Osteoblast (primary cell): ENCODE results near the gene BDNF. TPM values are rescaled to one million over a fixed set of nuclear protein-coding genes. Genes with fewer than 3 reads are reported as not detected.

Source experiments
- DNase-seq: peaks from one replicate; pipeline ENCODE4 v3.0.0; 2011; ENCODE audit warnings: low spot score, mixed read lengths; ENCODE audit not compliant: insufficient read length; ENCODE audit errors: missing footprints
- H2AFZ ChIP-seq: 2 replicates; pipeline ENCODE4 v1.6.0; 2011; ENCODE audit warnings: mild to moderate bottlenecking, low read length
- H3K27ac ChIP-seq: 2 replicates; pipeline ENCODE4 v1.5.1; 2011; ENCODE audit warnings: mild to moderate bottlenecking, low read depth, low read length, moderate library complexity
- H3K27me3 ChIP-seq: 2 replicates; pipeline ENCODE4 v1.6.0; 2012; ENCODE audit warnings: mild to moderate bottlenecking, control low read depth, inconsistent platforms, low read length, moderate library complexity; ENCODE audit not compliant: insufficient read depth
- H3K36me3 ChIP-seq: 2 replicates; pipeline ENCODE4 v1.5.1; 2011; ENCODE audit warnings: mild to moderate bottlenecking, low read length, control low read depth, moderate library complexity; ENCODE audit not compliant: insufficient read depth
- H3K4me1 ChIP-seq: 2 replicates; pipeline ENCODE4 v1.5.1; 2011; ENCODE audit warnings: mild to moderate bottlenecking, low read length, control low read depth, moderate library complexity; ENCODE audit not compliant: insufficient read depth
- H3K4me2 ChIP-seq: 2 replicates; pipeline ENCODE4 v1.6.0; 2011; ENCODE audit warnings: mild to moderate bottlenecking, low read length; ENCODE audit not compliant: insufficient read depth
- H3K4me3 ChIP-seq: fragments of 200-600 bp; sonication (generic); 3 replicates; pipeline ENCODE4 v1.5.1; 2012; ENCODE audit warnings: mild to moderate bottlenecking, low read length, inconsistent platforms; ENCODE audit not compliant: insufficient read depth
- H3K79me2 ChIP-seq: 2 replicates; pipeline ENCODE4 v1.6.0; 2012; ENCODE audit warnings: mild to moderate bottlenecking, low read length, control low read depth, inconsistent platforms; ENCODE audit not compliant: insufficient read depth
- H3K9me3 ChIP-seq: 2 replicates; pipeline ENCODE4 v1.5.1; 2011; ENCODE audit warnings: low read depth, low read length, control low read depth
- H4K20me1 ChIP-seq: 2 replicates; pipeline ENCODE4 v1.6.0; 2012; ENCODE audit warnings: mild to moderate bottlenecking, low read length, control low read depth; ENCODE audit not compliant: insufficient read depth
- total RNA-seq: library from RNA; depleted of rRNA; stranded (reverse); fragments of >200 nt; gene quantifications from 2 replicates; pipeline ENCODE4 v1.2.3, GENCODE V29; 2012
- TF ChIP-seq, protein P1 (sequence below): IDR thresholded peaks from 2 replicates; pipeline ENCODE4 v1.5.1; 2011; ENCODE audit warnings: mild to moderate bottlenecking, low read depth, low read length, moderate library complexity; ENCODE audit errors: extremely low read depth

BDNF gene
- total RNA-seq, 1 donor, result 6.9 TPM

DNA sequence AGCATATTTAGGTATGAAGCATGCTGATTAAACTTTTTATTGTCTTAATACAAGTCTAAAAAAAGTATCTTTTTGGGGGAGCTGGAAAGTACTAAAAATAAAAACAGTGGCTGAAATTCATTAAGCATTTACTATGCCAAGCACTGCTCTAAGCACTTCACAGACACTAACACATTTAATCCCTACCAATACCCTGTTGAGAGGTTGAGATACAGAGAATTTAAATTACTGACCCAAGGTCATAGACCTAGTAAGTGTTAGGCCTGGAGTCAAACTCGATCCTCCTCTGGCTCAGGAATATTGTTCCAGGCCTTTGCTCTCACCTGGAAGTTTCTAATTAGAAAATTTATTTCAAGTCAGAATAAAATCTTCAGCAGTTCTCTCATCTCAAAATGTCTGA lies 18.6 kb downstream of the BDNF start:
- Histone ChIP-seq H3K4me1 (peaks cover 17% of the 10 kb centered on the region), H3K4me2 (no peak overlapping the region), H3K36me3 (peaks cover 3% of the 10 kb centered on the region), H4K20me1 (peaks cover 30% of the 10 kb centered on the region), H3K27ac (no peak overlapping the region), H3K27me3 (no peaks in the 10 kb centered on the region), H3K79me2 (peaks cover 57% of the 10 kb centered on the region), H3K4me3 (no peak overlapping the region), H2AFZ (no peak overlapping the region), H3K9me3 (no peaks in the 10 kb centered on the region)
- TF ChIP-seq, protein P1, sequence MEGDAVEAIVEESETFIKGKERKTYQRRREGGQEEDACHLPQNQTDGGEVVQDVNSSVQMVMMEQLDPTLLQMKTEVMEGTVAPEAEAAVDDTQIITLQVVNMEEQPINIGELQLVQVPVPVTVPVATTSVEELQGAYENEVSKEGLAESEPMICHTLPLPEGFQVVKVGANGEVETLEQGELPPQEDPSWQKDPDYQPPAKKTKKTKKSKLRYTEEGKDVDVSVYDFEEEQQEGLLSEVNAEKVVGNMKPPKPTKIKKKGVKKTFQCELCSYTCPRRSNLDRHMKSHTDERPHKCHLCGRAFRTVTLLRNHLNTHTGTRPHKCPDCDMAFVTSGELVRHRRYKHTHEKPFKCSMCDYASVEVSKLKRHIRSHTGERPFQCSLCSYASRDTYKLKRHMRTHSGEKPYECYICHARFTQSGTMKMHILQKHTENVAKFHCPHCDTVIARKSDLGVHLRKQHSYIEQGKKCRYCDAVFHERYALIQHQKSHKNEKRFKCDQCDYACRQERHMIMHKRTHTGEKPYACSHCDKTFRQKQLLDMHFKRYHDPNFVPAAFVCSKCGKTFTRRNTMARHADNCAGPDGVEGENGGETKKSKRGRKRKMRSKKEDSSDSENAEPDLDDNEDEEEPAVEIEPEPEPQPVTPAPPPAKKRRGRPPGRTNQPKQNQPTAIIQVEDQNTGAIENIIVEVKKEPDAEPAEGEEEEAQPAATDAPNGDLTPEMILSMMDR, result no peak
- DNase-seq, result no peak

DNA sequence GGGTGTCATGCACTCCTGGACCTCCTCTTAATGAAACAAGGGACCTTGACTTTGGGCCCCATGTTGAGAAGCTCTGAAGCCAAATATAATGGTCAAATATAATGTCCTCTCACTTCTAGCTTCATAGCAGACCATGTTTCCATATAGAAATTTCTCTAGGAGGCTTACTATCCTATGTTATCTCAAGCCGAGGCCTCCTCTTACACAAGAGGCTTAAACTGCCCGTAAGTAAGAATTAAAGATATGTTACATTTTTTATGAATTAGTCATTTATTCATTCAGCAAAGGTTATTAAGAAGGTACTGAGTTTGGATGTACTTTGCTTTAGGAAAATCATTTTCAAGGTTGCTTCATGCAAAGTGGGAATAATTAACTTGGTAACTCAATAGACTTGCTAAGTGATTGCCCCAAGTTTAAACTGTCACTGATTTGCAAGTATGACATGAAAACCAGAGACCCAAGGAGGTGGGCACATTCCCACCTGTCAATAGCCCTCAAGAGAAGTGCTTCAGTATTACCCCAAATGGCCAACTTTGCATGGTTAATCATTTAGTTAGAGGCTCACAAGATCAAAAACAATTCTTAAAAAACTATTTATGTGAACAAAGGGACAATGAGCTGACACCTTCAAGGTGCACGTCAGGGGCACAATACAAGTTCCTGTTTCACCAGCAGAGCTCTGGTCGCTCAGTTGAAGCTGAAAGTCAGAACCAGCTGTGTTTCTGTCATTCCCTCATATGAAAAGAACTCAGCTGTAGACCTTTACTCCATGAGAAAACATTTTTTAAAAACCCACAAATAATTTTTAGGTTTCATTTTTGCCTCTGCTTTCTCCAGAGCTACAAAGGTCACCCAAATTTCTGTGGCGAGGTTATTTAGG lies 20.9 kb downstream of the BDNF start:
- Histone ChIP-seq H3K4me2 (no peak overlapping the region), H3K9me3 (no peaks in the 10 kb centered on the region), H3K27me3 (no peaks in the 10 kb centered on the region), H3K4me1 (peaks cover 18% of the 10 kb centered on the region), H4K20me1 (peaks cover 47% of the 10 kb centered on the region), H3K27ac (no peak overlapping the region), H3K36me3 (peaks cover 7% of the 10 kb centered on the region), H2AFZ (no peak overlapping the region), H3K4me3 (no peak overlapping the region), H3K79me2 (peaks cover 76% of the 10 kb centered on the region)
- DNase-seq, result no peak
- TF ChIP-seq, protein P1, result no peak

DNA sequence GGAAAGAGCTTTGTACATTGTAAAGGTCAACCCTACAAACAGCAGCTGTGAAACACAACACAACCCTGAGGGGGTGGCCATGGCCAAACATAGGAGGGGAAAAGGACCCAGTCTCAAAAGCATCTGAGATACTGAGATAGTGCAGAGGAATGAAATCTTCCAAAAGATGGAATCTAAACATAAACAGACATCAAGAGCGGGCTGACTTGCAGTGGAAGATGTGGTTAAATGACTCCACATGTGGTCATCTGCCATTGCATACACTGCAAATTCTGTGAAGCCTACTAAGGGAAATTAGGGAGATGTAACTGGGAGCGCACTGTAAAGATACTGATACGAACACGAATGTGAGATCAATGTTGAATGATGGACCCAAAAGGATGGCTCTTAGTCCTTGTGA lies 22.0 kb downstream of the BDNF start:
- H3K9me3 ChIP-seq, result no peaks in the 10 kb centered on the region
- H3K4me2 ChIP-seq, result no peak overlapping the region
- peaks cover 18% of the 10 kb centered on the region for H3K4me1 ChIP-seq
- no peak overlapping the region for H2AFZ ChIP-seq
- peaks cover 87% of the 10 kb centered on the region for H3K79me2 ChIP-seq
- no peak overlapping the region for H3K4me3 ChIP-seq
- no peak for DNase-seq
- no peaks in the 10 kb centered on the region for H3K27me3 ChIP-seq
- peaks cover 58% of the 10 kb centered on the region for H4K20me1 ChIP-seq
- TF ChIP-seq, protein P1, result no peak
- H3K36me3 ChIP-seq, result peaks cover 7% of the 10 kb centered on the region
- H3K27ac ChIP-seq, result no peak overlapping the region

DNA sequence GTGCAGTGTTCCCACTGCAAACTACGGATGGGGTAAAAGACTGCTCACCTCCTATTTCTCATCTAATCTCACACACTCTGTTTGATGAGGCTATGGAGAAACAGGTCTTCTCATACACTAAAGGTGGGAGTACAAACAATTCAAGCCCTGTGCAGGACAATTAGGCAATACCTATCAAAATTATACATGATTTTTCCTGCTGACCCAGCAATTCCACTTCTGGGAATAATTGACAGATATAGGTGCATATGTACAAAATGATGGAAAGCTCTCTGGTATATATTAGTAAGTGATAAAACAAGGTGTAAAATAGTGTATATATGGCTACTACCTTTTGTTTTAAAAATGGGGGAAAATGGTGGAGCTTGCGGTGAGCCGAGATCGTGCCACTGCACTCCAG lies 23.1 kb downstream of the BDNF start:
- Histone ChIP-seq H3K4me3 (no peak overlapping the region), H3K79me2 (peaks cover 95% of the 10 kb centered on the region), H3K9me3 (no peaks in the 10 kb centered on the region), H2AFZ (no peak overlapping the region), H3K36me3 (peaks cover 7% of the 10 kb centered on the region), H3K27ac (no peak overlapping the region), H3K4me2 (no peak overlapping the region), H3K27me3 (no peaks in the 10 kb centered on the region), H4K20me1 (peaks cover 65% of the 10 kb centered on the region), H3K4me1 (peaks cover 18% of the 10 kb centered on the region)
- DNase-seq, result no peak
- TF ChIP-seq, protein P1, result no peak
